HepG2 (cell line): Measurements from ENCODE around the gene LRRC45. TPM values are rescaled to one million over a fixed set of nuclear protein-coding genes. Genes with fewer than 3 reads are reported as not detected.

ENCODE experiments used
- EP300 ChIP-seq, 3 experiments: sonication (generic) in 1 of 3; formaldehyde crosslinking in 1 of 3; IDR thresholded peaks; 2 replicates each; pipeline versions ENCODE4 v1.5.1 to v1.6.1; 2011 to 2020; ENCODE audit warnings: low read depth in 2 of 3, low read length in 2 of 3, borderline replicate concordance in 1 of 3, improper control_type of control experiment in 1 of 3, mild to moderate bottlenecking in 1 of 3, missing genetic modification reagents in 1 of 3, moderate library complexity in 1 of 3
- HNRNPUL1 ChIP-seq: fragments of 200-400 bp; formaldehyde crosslinking; IDR thresholded peaks from 2 replicates; pipeline ENCODE4 v1.6.1; 2017; ENCODE audit warnings: low read depth, mild to moderate bottlenecking, low read length, moderate library complexity
- KDM4B ChIP-seq: sonication (generic); formaldehyde crosslinking; IDR thresholded peaks from 2 replicates; pipeline ENCODE4 v1.4.0; 2020; ENCODE audit warnings: missing genetic modification reagents
- KLF13 ChIP-seq: sonication (generic); formaldehyde crosslinking; IDR thresholded peaks from 2 replicates; pipeline ENCODE4 v1.4.0; 2020; ENCODE audit warnings: mild to moderate bottlenecking, missing genetic modification reagents
- MYNN ChIP-seq: sonication (generic); formaldehyde crosslinking; IDR thresholded peaks from 2 replicates; pipeline ENCODE4 v1.4.0; 2020; ENCODE audit warnings: mild to moderate bottlenecking, low read depth, missing genetic modification reagents
- RARG ChIP-seq: sonication (generic); formaldehyde crosslinking; IDR thresholded peaks from 2 replicates; pipeline ENCODE4 v1.4.0; 2020; ENCODE audit warnings: low read depth, mild to moderate bottlenecking, missing genetic modification reagents
- RXRA ChIP-seq: sonication (generic); formaldehyde crosslinking; IDR thresholded peaks from 2 replicates; pipeline ENCODE4 v1.5.1; 2020; ENCODE audit warnings: missing genetic modification reagents
- SPEN ChIP-seq: sonication (generic); formaldehyde crosslinking; IDR thresholded peaks from 2 replicates; pipeline ENCODE4 v1.5.1; 2020; ENCODE audit warnings: low read depth, mild to moderate bottlenecking, missing genetic modification reagents
- ZBTB21 ChIP-seq: sonication (generic); formaldehyde crosslinking; IDR thresholded peaks from 2 replicates; pipeline ENCODE4 v1.4.0; 2020; ENCODE audit warnings: missing genetic modification reagents
- ZNF138 ChIP-seq: sonication (generic); formaldehyde crosslinking; IDR thresholded peaks from 2 replicates; pipeline ENCODE4 v1.5.0; 2020; ENCODE audit warnings: mild to moderate bottlenecking, low read depth, missing genetic modification reagents
- ZNF143 ChIP-seq: sonication (generic); formaldehyde crosslinking; IDR thresholded peaks from 2 replicates; pipeline ENCODE4 v1.4.0; 2020; ENCODE audit warnings: missing genetic modification reagents
- ZNF501 ChIP-seq: sonication (generic); formaldehyde crosslinking; IDR thresholded peaks from 2 replicates; pipeline ENCODE4 v1.5.1; 2020; ENCODE audit warnings: mild to moderate bottlenecking, moderate library complexity, missing genetic modification reagents
- polyA plus RNA-seq, 8 experiments: library from polyadenylated mRNA; depleted of rRNA in 3 of 8; stranded (reverse) in 7 of 8; unstranded in 1 of 8; fragments of >200 nt; fragmentation: Illumina TruSeq in 4 of 8; extraction: Trizol in 4 of 8; gene quantifications; 2 replicates each; pipeline versions ENCODE4 v1.2.1 to v1.2.3, GENCODE V29; 2011 to 2016; ENCODE audit warnings: low read depth in 4 of 8, missing spikeins in 1 of 8, mixed read lengths in 1 of 8; ENCODE audit not compliant: insufficient read depth in 1 of 8
- total RNA-seq, 5 experiments: library from RNA; depleted of rRNA; stranded (reverse); fragments of >200 nt; fragmentation: Illumina TruSeq; extraction: Trizol; gene quantifications; 2 replicates each; pipeline ENCODE4 v1.2.3, GENCODE V29; 2016; ENCODE audit warnings: low read depth in 1 of 5
- TF ChIP-seq, protein P1 (sequence below): sonication (generic); formaldehyde crosslinking; IDR thresholded peaks from 2 replicates; pipeline ENCODE4 v1.9.0; 2021; ENCODE audit warnings: missing genetic modification reagents, mild to moderate bottlenecking, borderline replicate concordance
- TF ChIP-seq, protein P2 (sequence below): IDR thresholded peaks from 2 replicates; pipeline ENCODE4 v1.6.1; 2016; ENCODE audit warnings: low read depth, borderline replicate concordance
- TF ChIP-seq, protein P3 (sequence below): sonication (generic); formaldehyde crosslinking; IDR thresholded peaks from 2 replicates; pipeline ENCODE4 v1.4.0; 2020; ENCODE audit warnings: missing genetic modification reagents

The LRRC45 gene
- total and polyA plus RNA-seq, 2 of the 13 experiments (the other 11 are each of a cell fraction or from before 2014, with no cell fraction given): 11.6 to 48.1 TPM

DNA sequence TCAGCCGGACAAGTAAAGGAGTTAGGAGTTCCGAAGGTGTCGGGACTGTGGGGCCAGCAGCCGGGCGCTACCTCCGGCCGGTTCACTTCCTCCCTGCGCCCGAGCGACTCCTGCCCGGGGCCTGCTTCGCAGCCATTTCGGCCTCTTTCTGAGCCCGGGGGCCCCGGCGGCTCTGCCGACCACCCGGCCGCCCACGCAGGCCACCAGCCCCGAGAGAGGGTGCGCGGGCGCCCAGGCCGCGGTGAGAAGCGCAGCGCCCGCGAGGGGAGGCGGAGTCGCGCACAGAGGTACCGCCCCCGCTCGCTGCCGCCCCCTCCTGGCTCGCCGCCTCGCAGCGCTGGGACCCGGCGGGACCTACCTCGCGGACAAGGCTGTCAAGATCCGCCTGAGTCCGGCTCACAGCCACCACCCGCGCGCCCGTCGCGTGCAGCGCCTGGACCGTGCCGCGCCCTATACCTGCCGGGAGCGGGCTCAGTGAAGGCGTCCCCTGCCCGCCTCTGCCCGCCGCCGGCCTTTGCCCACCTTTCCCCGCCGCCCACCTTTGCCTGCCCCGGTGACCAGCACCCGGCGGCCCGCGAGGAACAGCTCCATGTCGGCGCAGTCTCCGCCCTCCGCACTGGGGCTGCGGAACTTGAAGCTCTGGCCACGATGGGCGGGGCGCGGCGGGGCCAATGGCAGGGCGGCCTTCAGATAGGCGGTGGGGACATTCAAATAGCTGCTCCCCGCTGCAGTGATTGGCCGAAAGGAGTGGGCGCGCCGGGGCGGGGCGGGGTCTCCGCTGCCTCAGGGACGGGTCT, 14.2 kb downstream of the LRRC45 start, which contains the start of gene DCXR (continued):
- TF ChIP-seq, protein P1, sequence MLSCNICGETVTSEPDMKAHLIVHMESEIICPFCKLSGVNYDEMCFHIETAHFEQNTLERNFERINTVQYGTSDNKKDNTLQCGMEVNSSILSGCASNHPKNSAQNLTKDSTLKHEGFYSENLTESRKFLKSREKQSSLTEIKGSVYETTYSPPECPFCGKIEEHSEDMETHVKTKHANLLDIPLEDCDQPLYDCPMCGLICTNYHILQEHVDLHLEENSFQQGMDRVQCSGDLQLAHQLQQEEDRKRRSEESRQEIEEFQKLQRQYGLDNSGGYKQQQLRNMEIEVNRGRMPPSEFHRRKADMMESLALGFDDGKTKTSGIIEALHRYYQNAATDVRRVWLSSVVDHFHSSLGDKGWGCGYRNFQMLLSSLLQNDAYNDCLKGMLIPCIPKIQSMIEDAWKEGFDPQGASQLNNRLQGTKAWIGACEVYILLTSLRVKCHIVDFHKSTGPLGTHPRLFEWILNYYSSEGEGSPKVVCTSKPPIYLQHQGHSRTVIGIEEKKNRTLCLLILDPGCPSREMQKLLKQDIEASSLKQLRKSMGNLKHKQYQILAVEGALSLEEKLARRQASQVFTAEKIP (CRISPR knock-in tag): no peak
- TF ChIP-seq RXRA (CRISPR knock-in tag) (peak; percentile 75), ZBTB21 (CRISPR knock-in tag) (no peak), HNRNPUL1 (no peak; the same call in 1 of the 2 replicates), RARG (CRISPR knock-in tag) (no peak), ZNF143 (CRISPR knock-in tag) (no peak; the same call in 1 of the 2 replicates), EP300 (IDR thresholded peaks at IDR 0.05; ENCODE audit: low read depth in 2 of 2, low read length in 2 of 2) (peak in 1 of 2 experiments; percentile 56; a peak in 1 of 4 replicates), EP300 (CRISPR knock-in tag; IDR thresholded peaks at IDR 0.05; ENCODE audit: borderline replicate concordance) (peak; percentile 41; the same call in 1 of the 2 replicates), SPEN (peak; percentile 91), ZNF501 (CRISPR knock-in tag) (peak; percentile 100), KLF13 (CRISPR knock-in tag) (no peak), MYNN (no peak), KDM4B (CRISPR knock-in tag) (peak; percentile 80; the same call in 1 of the 2 replicates), ZNF138 (CRISPR knock-in tag) (no peak; the same call in 1 of the 2 replicates)
- TF ChIP-seq, protein P2, sequence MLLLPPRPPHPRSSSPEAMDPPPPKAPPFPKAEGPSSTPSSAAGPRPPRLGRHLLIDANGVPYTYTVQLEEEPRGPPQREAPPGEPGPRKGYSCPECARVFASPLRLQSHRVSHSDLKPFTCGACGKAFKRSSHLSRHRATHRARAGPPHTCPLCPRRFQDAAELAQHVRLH: peak; percentile 95
- TF ChIP-seq, protein P3, sequence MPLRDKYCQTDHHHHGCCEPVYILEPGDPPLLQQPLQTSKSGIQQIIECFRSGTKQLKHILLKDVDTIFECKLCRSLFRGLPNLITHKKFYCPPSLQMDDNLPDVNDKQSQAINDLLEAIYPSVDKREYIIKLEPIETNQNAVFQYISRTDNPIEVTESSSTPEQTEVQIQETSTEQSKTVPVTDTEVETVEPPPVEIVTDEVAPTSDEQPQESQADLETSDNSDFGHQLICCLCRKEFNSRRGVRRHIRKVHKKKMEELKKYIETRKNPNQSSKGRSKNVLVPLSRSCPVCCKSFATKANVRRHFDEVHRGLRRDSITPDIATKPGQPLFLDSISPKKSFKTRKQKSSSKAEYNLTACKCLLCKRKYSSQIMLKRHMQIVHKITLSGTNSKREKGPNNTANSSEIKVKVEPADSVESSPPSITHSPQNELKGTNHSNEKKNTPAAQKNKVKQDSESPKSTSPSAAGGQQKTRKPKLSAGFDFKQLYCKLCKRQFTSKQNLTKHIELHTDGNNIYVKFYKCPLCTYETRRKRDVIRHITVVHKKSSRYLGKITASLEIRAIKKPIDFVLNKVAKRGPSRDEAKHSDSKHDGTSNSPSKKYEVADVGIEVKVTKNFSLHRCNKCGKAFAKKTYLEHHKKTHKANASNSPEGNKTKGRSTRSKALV (CRISPR knock-in tag): no peak
